Activated T-cell treated with anti-CD3 and anti-CD28 coated beads, Interleukin-2, amount 50 U/mL, for 4 hours (primary cell): ENCODE data around the gene THAP9. TPM values are rescaled to one million over a fixed set of nuclear protein-coding genes. Genes with fewer than 3 reads are reported as not detected.
"Not testable (repeated sequence)": the region's sequence is repeated elsewhere in the genome, so short reads cannot be mapped to it uniquely, and the experiment has no call there.

Experiments used
- ATAC-seq, 2 donors: fragments of 200-7000 bp; cut with Tn5 transposase; one replicate each; pipeline ENCODE4 v1.10.0; 2021
- DNase-seq: peaks from one replicate; pipeline ENCODE4 v3.0.0-alpha.2; 2020
- H3K27me3 Mint-ChIP-seq: one replicate; pipeline ENCODE4 v1.8.0; 2021; ENCODE audit warnings: low read depth, mixed read lengths
- H3K36me3 Mint-ChIP-seq: one replicate; pipeline ENCODE4 v1.8.0; 2022; ENCODE audit warnings: mixed read lengths; ENCODE audit not compliant: insufficient read depth
- H3K4me1 Mint-ChIP-seq: one replicate; pipeline ENCODE4 v1.8.0; 2021; ENCODE audit warnings: low read depth, mixed read lengths
- H3K4me3 Mint-ChIP-seq: one replicate; pipeline ENCODE4 v1.8.0; 2021; ENCODE audit warnings: mild to moderate bottlenecking, moderate library complexity, mixed read lengths
- H3K9me3 Mint-ChIP-seq: one replicate; pipeline ENCODE4 v1.8.0; 2021; ENCODE audit warnings: mixed read lengths
- total RNA-seq, 3 donors: library from RNA; stranded (reverse); gene quantifications; one replicate each; pipeline ENCODE4 v1.2.1, GENCODE V29; 2021

The THAP9 gene, protein sequence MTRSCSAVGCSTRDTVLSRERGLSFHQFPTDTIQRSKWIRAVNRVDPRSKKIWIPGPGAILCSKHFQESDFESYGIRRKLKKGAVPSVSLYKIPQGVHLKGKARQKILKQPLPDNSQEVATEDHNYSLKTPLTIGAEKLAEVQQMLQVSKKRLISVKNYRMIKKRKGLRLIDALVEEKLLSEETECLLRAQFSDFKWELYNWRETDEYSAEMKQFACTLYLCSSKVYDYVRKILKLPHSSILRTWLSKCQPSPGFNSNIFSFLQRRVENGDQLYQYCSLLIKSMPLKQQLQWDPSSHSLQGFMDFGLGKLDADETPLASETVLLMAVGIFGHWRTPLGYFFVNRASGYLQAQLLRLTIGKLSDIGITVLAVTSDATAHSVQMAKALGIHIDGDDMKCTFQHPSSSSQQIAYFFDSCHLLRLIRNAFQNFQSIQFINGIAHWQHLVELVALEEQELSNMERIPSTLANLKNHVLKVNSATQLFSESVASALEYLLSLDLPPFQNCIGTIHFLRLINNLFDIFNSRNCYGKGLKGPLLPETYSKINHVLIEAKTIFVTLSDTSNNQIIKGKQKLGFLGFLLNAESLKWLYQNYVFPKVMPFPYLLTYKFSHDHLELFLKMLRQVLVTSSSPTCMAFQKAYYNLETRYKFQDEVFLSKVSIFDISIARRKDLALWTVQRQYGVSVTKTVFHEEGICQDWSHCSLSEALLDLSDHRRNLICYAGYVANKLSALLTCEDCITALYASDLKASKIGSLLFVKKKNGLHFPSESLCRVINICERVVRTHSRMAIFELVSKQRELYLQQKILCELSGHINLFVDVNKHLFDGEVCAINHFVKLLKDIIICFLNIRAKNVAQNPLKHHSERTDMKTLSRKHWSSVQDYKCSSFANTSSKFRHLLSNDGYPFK
- total RNA-seq: 1 to 10 TPM in 2 of 3 donors, under 1 TPM in 1; 0.87 to 2.4 (median 1.0) TPM

DNA sequence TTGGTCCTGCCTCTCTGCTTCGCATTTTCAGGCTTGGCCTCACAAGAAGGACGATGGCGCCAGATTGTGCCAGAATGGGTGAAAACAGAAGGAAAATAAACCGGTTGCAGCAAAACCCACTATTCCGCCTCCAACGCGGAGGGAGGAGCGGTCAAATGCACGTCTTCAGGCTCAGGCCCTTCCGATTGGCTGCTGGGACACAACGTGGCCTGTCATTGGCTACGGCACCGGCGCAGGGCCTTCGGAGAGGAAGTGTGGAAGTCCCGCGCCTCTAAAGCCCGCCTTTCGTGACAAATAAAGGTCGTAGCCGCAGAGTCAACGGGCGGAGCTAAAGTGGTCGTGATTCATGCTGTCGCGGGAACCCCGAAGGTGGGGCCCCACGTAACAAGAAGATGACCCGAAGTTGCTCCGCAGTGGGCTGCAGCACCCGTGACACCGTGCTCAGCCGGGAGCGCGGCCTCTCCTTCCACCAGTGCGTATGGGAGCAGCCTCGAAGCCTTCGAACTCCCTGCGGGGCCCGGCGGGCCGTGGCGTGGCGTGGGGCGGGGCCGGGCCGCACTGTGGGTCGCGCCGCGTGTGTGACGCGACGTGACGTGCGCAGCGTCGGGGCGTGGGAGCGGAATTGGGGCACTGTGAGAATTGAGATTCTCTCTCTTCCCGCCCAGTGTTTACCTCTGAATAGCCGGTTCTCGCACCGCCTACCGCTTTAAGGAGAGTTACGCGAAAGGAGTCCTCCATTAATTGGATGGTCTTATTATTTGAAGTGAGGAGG lies at the start of gene THAP9:
Gene THAP9, plus strand, starts transcription at position 325 of the 772 bp plus-strand sequence. Its CDS starts 68 bp downstream, at position 393.
- Mint-ChIP-seq H3K9me3 (no peaks in the 10 kb centered on the region), H3K4me1 (peaks cover 35% of the 10 kb centered on the region), H3K36me3 (peaks cover 11% of the 10 kb centered on the region), H3K27me3 (no peaks in the 10 kb centered on the region), H3K4me3 (no peak within 1 kb of the TSS)
- DNase-seq (peak; percentile 95), ATAC-seq (peak; percentile 92 to 93)

DNA sequence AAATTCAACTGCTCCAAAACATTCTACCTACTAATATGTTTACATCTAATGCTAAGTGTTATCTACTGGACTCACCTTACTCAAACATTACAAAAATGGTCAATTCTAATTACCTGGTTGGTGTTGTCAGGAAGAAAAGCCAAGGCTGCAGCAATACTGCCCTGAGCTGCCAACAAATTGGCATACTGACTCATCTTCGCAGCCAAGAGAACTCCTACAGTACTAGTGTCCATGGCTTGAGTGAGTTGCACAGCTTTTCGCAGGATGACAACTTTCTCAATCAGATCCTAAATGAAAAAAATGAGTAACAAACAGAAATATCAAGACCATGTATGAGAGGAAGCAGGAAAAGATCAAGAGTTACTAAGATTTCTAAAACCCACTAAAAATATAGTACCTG lies 49.2 kb upstream of the THAP9 start:
- no peak for ATAC-seq
- no peak for DNase-seq
- Mint-ChIP-seq H3K36me3 (peaks cover 50% of the 10 kb centered on the region), H3K4me1 (no peaks in the 10 kb centered on the region), H3K4me3 (no peak overlapping the region), H3K27me3 (no peaks in the 10 kb centered on the region), H3K9me3 (no peaks in the 10 kb centered on the region)

DNA sequence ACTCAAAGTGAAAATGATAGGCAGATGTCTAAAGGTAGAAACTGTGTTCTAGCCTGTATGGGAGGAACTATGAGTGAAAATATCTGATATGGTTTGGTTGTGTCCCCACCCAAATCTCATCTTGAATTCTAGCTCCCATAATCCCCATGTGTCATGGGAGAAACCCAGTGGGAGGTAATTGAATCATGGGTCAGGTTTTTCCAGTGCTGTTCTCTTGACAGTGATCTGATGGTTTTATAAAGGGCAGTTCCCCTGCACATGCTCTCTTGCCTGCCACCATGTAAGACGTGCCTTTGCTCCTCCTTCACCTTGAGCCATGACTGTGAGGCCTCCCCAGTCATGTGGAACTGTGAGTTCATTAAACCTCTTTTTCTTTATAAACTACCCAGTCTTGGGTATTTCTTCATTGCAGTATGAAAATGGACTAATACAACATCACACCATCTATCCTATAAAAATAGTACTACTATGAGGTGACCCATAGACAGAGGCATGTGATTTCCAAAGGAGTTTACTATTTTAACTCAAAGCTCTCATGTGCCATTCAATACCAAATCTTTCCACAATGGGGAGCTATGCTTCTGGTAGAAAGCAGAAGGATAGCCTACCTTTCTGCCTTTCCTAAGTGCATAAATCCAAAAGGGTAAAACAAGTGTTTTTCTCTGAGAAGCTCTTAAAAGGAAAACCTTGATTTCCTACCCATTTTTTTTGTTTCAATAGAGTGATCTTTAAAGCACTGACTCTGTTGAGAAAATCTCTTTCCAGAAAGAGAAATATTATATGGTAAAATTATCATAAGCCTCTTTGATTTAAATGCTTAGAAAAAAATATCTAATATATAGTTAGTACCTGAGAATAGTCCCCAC lies 48.4 kb upstream of the THAP9 start:
- DNase-seq (no peak), ATAC-seq (no peak)
- Mint-ChIP-seq H3K9me3 (no peaks in the 10 kb centered on the region), H3K4me3 (no peak overlapping the region), H3K27me3 (no peaks in the 10 kb centered on the region), H3K36me3 (peaks cover 47% of the 10 kb centered on the region), H3K4me1 (no peaks in the 10 kb centered on the region)

DNA sequence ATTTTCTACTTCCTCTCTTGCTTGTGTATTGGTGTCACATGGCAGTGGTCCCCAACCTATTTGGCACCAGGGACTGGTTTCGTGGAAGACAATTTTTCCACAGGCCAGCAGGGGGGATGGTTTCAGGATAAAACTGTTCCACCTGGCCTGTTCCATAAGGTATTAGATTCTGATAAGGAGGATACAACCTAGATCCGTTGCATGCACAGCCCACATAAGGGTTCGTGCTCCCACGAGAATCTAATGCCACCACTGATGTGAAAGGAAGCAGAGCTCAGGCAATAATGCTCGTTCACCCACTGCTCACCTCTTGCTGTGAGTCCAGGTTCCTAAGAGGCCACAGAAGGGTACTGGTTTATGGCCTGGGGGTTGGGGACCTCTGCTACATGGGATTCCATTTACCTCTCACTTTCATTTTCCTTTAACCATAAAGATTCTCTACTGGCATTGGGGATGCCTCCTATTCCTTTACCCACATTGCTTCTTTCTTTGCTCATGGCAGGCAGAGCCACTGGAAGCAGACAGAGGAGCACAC lies 47.7 kb upstream of the THAP9 start:
- H3K4me3 Mint-ChIP-seq: no peak overlapping the region
- no peaks in the 10 kb centered on the region for H3K27me3 Mint-ChIP-seq
- no peak for DNase-seq
- H3K36me3 Mint-ChIP-seq: peaks cover 42% of the 10 kb centered on the region
- no peak for ATAC-seq
- no peaks in the 10 kb centered on the region for H3K9me3 Mint-ChIP-seq
- no peaks in the 10 kb centered on the region for H3K4me1 Mint-ChIP-seq

DNA sequence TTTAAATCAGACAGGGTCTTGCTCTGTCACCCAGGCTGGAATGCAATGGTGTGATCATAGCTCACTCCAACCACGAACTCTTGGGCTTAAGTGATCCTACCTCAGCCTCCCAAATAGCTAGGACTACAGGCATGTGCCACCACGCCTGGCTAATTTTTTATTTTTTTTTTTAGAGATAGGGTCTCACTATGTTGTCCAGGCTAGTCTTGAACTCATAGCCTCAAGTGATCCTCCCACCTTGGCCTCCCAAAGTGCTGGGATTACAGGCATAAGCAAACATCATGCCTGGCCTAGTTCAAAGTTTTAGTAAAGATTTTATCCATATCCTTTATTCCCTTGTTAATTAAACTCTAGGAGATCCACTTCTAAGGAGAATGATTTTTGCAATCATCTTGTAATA lies 40.0 kb upstream of the THAP9 start:
- Mint-ChIP-seq H3K36me3 (peaks cover 20% of the 10 kb centered on the region), H3K4me1 (peaks cover 13% of the 10 kb centered on the region)
- H3K4me3 Mint-ChIP-seq, DNase-seq, H3K27me3 Mint-ChIP-seq, H3K9me3 Mint-ChIP-seq, ATAC-seq: not testable (repeated sequence)

DNA sequence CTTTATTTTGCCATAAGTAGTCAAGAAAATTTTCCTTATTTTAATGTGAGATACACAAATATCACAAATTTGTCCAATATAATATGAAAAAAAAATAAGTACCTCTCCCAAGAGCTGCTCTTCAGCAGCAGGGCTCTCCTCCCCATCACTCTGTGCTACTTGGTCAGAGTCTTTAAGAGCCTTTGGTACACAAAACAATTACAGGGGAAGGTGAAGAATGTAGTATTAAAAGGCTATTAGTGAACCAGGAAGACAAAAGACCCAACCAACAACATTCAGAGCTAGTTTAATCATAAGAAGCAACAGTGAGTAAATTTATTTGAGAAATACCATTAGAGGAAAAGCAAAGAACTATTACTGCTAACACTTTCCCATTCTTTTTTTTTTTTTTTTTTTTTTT lies 39.0 kb upstream of the THAP9 start:
- Mint-ChIP-seq H3K27me3 (no peaks in the 10 kb centered on the region), H3K9me3 (no peaks in the 10 kb centered on the region), H3K36me3 (peaks cover 19% of the 10 kb centered on the region), H3K4me1 (peaks cover 20% of the 10 kb centered on the region), H3K4me3 (no peak overlapping the region)
- no peak for ATAC-seq
- DNase-seq: no peak

DNA sequence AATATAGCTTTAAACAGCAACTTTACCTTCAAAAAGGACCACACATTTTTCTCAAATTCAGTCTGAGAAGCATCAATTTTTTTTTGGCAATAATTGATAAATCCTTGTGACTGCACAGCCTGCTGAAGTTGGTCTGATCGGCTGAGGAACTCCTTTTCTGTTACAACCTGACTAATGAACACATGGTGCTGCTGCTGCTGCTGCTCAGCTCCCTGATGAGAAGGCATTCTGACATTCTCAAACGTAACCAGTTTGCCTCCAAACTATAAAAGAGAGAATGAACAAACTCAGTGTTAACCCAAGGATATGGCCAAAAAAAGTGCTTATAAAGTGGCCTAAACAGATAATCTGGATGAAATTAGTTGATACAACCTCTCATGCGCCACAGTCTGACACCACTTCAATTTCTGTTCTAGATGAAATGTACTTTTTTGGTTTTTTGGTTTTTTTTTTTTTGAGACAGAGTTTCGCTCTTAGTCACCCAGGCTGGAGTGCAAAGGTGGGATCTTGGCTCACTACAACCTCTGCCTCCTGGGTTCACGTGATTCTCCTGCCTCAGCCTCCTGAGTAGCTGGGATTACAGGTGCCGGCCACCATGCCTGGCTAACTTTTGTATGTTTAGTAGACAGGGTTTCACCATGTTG lies 36.1 kb upstream of the THAP9 start:
- H3K36me3 Mint-ChIP-seq: peaks cover 24% of the 10 kb centered on the region
- H3K9me3 Mint-ChIP-seq: no peaks in the 10 kb centered on the region
- H3K27me3 Mint-ChIP-seq: no peaks in the 10 kb centered on the region
- ATAC-seq: peak in 1 of 2 donors; percentile 18
- H3K4me3 Mint-ChIP-seq: no peak overlapping the region
- no peak for DNase-seq
- peaks cover 27% of the 10 kb centered on the region for H3K4me1 Mint-ChIP-seq

DNA sequence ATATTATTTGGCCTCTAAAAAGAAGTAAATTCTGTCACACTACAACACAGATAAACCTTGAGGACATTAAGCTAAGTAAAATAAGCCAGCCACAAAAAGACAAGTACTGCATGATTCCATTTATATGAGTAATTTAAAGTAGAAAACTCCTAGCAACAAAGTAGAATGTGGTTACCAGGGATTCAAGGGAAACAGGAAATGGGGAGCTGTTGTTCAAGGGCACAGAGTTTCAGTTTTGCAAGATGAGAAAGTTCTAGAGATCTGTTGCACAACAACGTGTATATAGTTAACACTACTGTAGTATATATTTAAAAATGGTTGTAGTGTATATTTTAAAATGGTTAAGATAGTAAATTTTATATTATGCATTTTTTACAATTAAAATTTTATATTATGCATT lies 34.9 kb upstream of the THAP9 start:
- H3K4me3 Mint-ChIP-seq: no peak overlapping the region
- no peak for DNase-seq
- H3K9me3 Mint-ChIP-seq: no peaks in the 10 kb centered on the region

DNA sequence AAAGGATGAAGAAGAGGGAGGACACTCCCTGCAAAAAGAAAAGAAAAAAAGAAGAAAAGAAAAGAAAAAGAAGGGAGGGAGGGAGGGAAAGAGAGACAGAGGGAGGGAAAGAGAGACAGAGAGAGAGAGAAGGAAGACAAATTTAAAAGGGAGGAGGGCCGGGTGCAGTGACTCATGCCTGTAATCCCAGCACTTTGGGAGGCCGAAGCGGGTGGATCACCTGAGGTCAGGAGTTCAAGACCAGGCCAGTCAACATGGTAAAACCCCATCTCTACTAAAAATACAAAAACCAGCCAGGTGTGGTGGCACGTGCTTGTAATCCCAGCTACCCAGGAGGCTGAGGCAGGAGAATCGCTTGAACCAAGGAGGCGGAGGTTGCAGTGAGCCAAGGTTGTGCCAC lies 34.5 kb upstream of the THAP9 start:
- not testable (repeated sequence) for H3K9me3 Mint-ChIP-seq, H3K27me3 Mint-ChIP-seq

More for the DNA sequence above, 34.9 kb upstream of the THAP9 start:
- ATAC-seq: peak; percentile 67 to 89
- H3K27me3 Mint-ChIP-seq: no peaks in the 10 kb centered on the region
- peaks cover 29% of the 10 kb centered on the region for H3K36me3 Mint-ChIP-seq
- H3K4me1 Mint-ChIP-seq: peaks cover 27% of the 10 kb centered on the region

DNA sequence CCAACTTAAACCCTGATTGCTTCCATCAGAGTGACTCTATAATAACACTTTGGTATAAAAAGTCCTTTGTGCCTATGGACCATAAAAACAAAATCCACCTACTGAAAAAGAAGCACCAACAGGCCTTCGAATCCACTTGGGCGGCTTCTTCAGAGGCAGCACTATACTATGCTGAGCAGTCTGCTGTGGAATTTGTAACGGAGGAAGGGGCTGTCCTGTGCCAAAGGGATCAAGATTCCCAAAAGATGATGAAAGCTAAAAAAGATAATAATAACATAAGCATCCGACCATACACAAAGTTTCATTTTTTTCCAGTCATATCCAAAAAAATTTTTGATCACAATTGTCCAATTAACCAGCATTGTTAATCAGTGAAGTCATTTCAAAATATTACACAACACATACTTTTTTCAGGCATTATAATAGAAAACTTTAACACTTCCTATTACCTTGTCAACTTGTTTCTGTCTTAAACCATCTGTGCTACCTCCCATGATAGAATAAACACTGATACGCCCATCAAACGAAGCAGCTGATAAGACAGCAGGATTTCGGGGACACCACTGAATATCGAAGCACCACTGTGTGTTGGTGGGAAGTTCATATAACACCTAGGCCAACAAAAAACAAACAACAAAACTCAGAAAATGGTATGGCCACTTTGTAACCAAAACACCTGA lies 33.7 kb upstream of the THAP9 start:
- Mint-ChIP-seq H3K4me1 (peaks cover 26% of the 10 kb centered on the region), H3K36me3 (peaks cover 31% of the 10 kb centered on the region), H3K4me3 (no peak overlapping the region), H3K27me3 (no peaks in the 10 kb centered on the region), H3K9me3 (no peaks in the 10 kb centered on the region)
- DNase-seq (no peak), ATAC-seq (no peak)

More for the DNA sequence above, 34.5 kb upstream of the THAP9 start:
- not testable (repeated sequence) for ATAC-seq, DNase-seq, H3K4me3 Mint-ChIP-seq
- Mint-ChIP-seq H3K36me3 (peaks cover 33% of the 10 kb centered on the region), H3K4me1 (peaks cover 27% of the 10 kb centered on the region)

DNA sequence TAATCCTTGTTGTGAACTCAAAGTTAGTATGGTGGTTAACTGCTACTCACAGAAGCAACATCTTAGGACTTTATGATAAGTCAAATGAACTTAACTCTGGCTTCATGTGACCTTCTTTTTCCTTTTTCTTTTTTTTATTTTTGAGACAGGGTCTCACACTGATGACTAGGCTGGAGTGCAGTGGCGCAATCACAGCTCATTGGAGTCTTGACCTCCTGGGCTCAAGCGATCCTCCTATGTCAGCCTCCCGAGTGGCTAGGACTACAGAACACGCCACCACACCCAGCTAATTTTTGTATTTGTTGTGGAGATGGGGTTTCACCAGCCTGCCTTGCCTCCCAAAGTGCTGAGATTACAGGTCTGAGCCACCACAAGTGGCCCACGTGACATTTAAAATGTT lies 32.0 kb upstream of the THAP9 start:
- DNase-seq: no peak
- no peak overlapping the region for H3K4me3 Mint-ChIP-seq
- no peaks in the 10 kb centered on the region for H3K27me3 Mint-ChIP-seq
- peaks cover 29% of the 10 kb centered on the region for H3K36me3 Mint-ChIP-seq
- H3K9me3 Mint-ChIP-seq: no peaks in the 10 kb centered on the region
- peaks cover 26% of the 10 kb centered on the region for H3K4me1 Mint-ChIP-seq
- ATAC-seq: no peak

DNA sequence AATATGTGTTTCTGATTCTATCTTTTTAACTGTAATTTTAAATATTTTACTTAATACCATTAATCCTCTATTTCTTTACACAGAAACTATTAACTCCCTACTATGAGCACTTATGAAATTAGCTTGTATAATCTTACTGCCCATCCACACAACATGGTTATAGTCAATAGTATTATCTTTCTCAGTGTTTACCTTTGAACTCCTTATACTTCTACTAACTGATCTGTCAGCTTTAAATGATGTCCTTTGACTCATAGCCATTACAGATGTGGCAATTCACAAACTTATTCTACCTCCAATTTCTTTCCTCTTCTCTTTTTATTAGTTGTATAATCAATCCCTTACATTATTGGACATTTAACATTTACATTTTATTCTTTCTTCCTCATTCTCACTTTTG lies 15.1 kb upstream of the THAP9 start:
- no peak overlapping the region for H3K4me3 Mint-ChIP-seq
- H3K36me3 Mint-ChIP-seq: peaks cover 13% of the 10 kb centered on the region
- no peaks in the 10 kb centered on the region for H3K27me3 Mint-ChIP-seq
- ATAC-seq (no peak), DNase-seq (no peak)
- H3K9me3 Mint-ChIP-seq: no peaks in the 10 kb centered on the region
- peaks cover 40% of the 10 kb centered on the region for H3K4me1 Mint-ChIP-seq
